Dendritic cell treated with granulocyte-macrophage colony-stimulating factor and Interleukin-4, amounts not matched to agents 40 ng/mL and 50 ng/mL, for 4 days (primary cell): ENCODE results near the gene SLC45A3.
"Not testable (repeated sequence)": the region's sequence is repeated elsewhere in the genome, so short reads cannot be mapped to it uniquely, and the experiment has no call there.

Experiments used
- H3K27ac Mint-ChIP-seq: one replicate; pipeline ENCODE4 v1.8.0; 2022; ENCODE audit warnings: mild to moderate bottlenecking, mixed read lengths
- H3K27me3 Mint-ChIP-seq: one replicate; pipeline ENCODE4 v1.8.0; 2022; ENCODE audit warnings: mild to moderate bottlenecking, mixed read lengths
- H3K36me3 Mint-ChIP-seq: one replicate; pipeline ENCODE4 v1.8.0; 2022; ENCODE audit warnings: low read depth, mixed read lengths
- H3K4me1 Mint-ChIP-seq: one replicate; pipeline ENCODE4 v1.8.0; 2022; ENCODE audit warnings: low read depth, mixed read lengths
- H3K4me3 Mint-ChIP-seq: one replicate; pipeline ENCODE4 v1.8.0; 2022; ENCODE audit warnings: mild to moderate bottlenecking, moderate library complexity, mixed read lengths
- H3K9me3 Mint-ChIP-seq: one replicate; pipeline ENCODE4 v1.8.0; 2022; ENCODE audit warnings: mixed read lengths
- intact Hi-C: fragments of 100-400 bp; cut with micrococcal nuclease; formaldehyde crosslinking; loops from one replicate; pipeline ENCODE4 v1.15.0; 2022

Gene SLC45A3

DNA sequence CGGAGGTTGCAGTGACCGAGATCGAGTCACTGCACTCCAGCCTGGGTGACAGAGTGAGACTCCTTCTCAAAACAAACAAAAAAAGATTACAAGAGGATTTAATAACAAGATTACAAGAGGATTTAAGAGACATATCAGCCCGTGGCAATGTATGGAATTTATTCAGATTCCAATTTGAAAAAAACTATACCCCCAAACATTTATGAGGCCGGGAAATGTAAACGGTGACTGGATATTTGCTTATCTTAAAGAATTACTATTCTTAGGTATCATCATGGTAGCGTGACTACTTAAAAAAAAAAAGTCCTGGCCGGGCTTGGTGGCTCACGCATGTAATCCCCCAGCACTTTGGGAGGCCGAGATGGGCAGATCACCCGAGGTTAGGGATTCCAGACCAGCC is 27.3 kb downstream of the SLC45A3 start:
- no peak overlapping the region for H3K4me3 Mint-ChIP-seq
- no peak overlapping the region for H3K27ac Mint-ChIP-seq
- intact Hi-C loops, result no loop called here
- no peaks in the 10 kb centered on the region for H3K4me1 Mint-ChIP-seq
- no peaks in the 10 kb centered on the region for H3K27me3 Mint-ChIP-seq
- no peaks in the 10 kb centered on the region for H3K9me3 Mint-ChIP-seq
- H3K36me3 Mint-ChIP-seq, result no peaks in the 10 kb centered on the region

DNA sequence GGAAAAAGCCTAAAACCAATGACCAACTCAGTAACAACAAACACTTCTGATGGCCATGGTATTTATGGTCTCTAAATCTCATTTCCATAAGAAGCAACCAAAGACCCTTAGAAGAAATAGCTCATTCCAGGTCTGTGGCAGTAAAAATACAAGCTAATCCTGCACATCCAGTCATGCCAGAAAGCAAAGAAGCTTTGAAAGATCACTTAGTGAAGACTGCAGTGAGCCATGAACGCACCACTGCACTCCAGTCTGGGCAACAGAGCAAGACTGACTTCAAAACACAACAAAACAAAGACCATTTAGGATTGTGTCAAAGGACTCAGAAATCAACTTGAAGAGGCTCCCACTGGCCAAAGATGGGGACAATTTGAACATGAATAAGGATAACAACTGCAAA is 30.1 kb downstream of the SLC45A3 start:
- intact Hi-C loops, result no loop called here
- no peak overlapping the region for H3K27ac Mint-ChIP-seq
- no peaks in the 10 kb centered on the region for H3K36me3 Mint-ChIP-seq
- H3K9me3 Mint-ChIP-seq, result no peaks in the 10 kb centered on the region
- no peaks in the 10 kb centered on the region for H3K4me1 Mint-ChIP-seq
- H3K4me3 Mint-ChIP-seq, result no peak overlapping the region
- no peaks in the 10 kb centered on the region for H3K27me3 Mint-ChIP-seq

GRCh38 chr1:205645519-205645918 is 34.8 kb downstream of the SLC45A3 start:
- Mint-ChIP-seq H3K36me3 (no peaks in the 10 kb centered on the region), H3K9me3 (no peaks in the 10 kb centered on the region), H3K4me1 (no peaks in the 10 kb centered on the region), H3K27me3 (no peaks in the 10 kb centered on the region), H3K27ac (no peak overlapping the region), H3K4me3 (no peak overlapping the region)
- intact Hi-C loops, result no loop called here

DNA sequence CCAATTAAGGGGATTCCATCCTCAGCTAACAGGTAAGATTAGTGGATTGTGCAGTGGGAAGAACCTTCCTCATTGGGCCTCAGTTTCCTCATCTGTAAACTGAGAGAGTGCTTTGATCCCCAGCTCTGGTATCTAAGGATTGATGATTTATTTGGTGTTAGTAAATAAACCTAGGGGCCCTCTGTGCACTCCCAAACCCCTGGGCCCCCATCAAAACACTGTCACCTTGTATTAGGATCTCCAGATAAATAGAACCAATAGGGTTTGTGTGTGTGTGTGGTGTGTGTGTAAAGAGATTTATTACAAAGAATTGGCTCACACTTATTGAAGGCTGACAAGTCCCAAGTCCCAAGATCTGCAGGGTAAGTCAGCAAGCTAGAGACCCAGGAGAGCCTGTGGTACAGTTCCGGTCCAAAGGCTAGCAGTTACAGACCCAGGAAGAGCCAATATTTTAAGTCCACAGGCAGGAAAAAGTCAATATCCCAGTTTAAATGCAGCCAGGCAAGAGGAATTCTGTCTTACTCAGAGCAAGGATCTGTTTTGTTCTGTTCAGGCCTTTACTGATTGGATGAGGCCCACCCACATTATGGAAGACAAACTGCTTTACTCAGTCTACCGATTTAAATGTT is 37.5 kb downstream of the SLC45A3 start:
- H3K4me3 Mint-ChIP-seq, result no peak overlapping the region
- no peaks in the 10 kb centered on the region for H3K9me3 Mint-ChIP-seq
- H3K36me3 Mint-ChIP-seq, result no peaks in the 10 kb centered on the region
- H3K27ac Mint-ChIP-seq, result no peak overlapping the region
- peaks cover 8% of the 10 kb centered on the region for H3K27me3 Mint-ChIP-seq
- no peaks in the 10 kb centered on the region for H3K4me1 Mint-ChIP-seq
- intact Hi-C loops, result no loop called here

DNA sequence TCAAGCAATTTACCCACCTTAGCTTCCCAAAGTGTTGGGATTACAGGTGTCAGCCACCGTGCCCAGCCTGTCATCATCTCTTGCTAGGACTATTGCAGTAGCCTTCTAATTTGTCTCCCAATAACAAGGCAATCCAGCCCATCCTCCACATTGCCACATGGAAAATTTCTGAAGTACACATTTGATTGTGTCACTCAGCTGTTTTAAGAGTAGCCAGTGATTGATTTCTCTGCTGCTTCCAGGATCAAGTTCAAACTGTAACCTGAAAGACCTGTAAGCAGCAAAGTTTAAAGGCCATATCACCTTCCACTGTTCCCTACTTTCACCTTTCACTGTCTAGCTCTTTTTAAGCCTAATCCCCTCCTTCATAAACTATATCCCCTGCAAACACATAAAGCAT is 40.7 kb downstream of the SLC45A3 start:
- Mint-ChIP-seq H3K36me3 (no peaks in the 10 kb centered on the region), H3K4me3 (no peak overlapping the region), H3K4me1 (peaks cover 5% of the 10 kb centered on the region), H3K27ac (no peak overlapping the region), H3K9me3 (no peaks in the 10 kb centered on the region), H3K27me3 (peaks cover 11% of the 10 kb centered on the region)
- intact Hi-C loops, result no loop called here

GRCh38 chr1:205637854-205638468 is 42.3 kb downstream of the SLC45A3 start:
- Mint-ChIP-seq H3K36me3 (no peaks in the 10 kb centered on the region), H3K9me3 (no peaks in the 10 kb centered on the region), H3K27ac (peak overlapping the region; percentile 11), H3K4me1 (peaks cover 5% of the 10 kb centered on the region), H3K27me3 (peaks cover 11% of the 10 kb centered on the region), H3K4me3 (no peak overlapping the region)
- intact Hi-C loops, result no loop called here

- intact Hi-C loops, result no loop called here
- Mint-ChIP-seq H3K27ac (no peak overlapping the region), H3K9me3 (no peaks in the 10 kb centered on the region), H3K36me3 (no peaks in the 10 kb centered on the region), H3K4me3 (no peak overlapping the region), H3K4me1 (peaks cover 5% of the 10 kb centered on the region), H3K27me3 (peaks cover 11% of the 10 kb centered on the region)
Observed at GRCh38 chr1:205636732-205637131, 43.6 kb downstream of the SLC45A3 start.

- peaks cover 11% of the 10 kb centered on the region for H3K27me3 Mint-ChIP-seq
- H3K27ac Mint-ChIP-seq, H3K9me3 Mint-ChIP-seq, H3K4me3 Mint-ChIP-seq, H3K36me3 Mint-ChIP-seq, H3K4me1 Mint-ChIP-seq, intact Hi-C loops: not testable (repeated sequence)
Observed at GRCh38 chr1:205636138-205636530, 44.2 kb downstream of the SLC45A3 start.

GRCh38 chr1:205633421-205633976 is 46.8 kb downstream of the SLC45A3 start:
- Mint-ChIP-seq H3K9me3 (no peaks in the 10 kb centered on the region), H3K27me3 (peaks cover 5% of the 10 kb centered on the region), H3K36me3 (peaks cover 6% of the 10 kb centered on the region), H3K27ac (no peak overlapping the region), H3K4me3 (no peak overlapping the region), H3K4me1 (peaks cover 13% of the 10 kb centered on the region)
- intact Hi-C loops, result loop anchor here (2.0 kb wide), 1 partner anchor 23 kb away; no protein-coding TSS in a partner anchor

DNA sequence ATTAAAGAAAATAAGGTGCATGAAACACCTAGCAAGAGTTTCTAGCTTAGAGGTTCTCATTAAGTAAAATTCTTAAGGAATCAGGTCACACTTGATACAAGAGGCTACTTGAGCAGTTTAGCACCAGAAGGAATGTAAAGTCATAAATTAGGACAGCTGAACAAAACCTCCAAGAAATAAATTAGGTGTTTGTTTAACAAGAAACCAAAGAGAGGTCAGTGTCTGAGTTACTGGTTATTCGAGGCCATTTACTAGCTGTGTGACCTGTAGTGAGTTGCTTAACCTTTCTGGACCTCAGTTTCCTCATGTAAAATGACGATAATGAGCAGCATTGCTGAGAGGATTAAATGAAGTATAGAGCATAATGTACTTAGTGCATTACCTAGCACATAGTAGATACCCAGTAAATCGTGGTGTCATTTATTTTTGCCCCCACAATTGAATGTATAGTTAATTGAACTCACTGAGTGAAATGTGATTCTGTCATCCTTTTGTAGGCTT is 47.6 kb downstream of the SLC45A3 start:
- Mint-ChIP-seq H3K27ac (peak overlapping the region; percentile 95), H3K4me3 (peak overlapping the region; percentile 75), H3K27me3 (peaks cover 3% of the 10 kb centered on the region), H3K36me3 (peaks cover 6% of the 10 kb centered on the region), H3K9me3 (no peaks in the 10 kb centered on the region), H3K4me1 (peaks cover 13% of the 10 kb centered on the region)
- intact Hi-C loops, result loop anchor here (1.0 to 2.0 kb wide), 3 partner anchors 24 to 103 kb away; no protein-coding TSS in a partner anchor

DNA sequence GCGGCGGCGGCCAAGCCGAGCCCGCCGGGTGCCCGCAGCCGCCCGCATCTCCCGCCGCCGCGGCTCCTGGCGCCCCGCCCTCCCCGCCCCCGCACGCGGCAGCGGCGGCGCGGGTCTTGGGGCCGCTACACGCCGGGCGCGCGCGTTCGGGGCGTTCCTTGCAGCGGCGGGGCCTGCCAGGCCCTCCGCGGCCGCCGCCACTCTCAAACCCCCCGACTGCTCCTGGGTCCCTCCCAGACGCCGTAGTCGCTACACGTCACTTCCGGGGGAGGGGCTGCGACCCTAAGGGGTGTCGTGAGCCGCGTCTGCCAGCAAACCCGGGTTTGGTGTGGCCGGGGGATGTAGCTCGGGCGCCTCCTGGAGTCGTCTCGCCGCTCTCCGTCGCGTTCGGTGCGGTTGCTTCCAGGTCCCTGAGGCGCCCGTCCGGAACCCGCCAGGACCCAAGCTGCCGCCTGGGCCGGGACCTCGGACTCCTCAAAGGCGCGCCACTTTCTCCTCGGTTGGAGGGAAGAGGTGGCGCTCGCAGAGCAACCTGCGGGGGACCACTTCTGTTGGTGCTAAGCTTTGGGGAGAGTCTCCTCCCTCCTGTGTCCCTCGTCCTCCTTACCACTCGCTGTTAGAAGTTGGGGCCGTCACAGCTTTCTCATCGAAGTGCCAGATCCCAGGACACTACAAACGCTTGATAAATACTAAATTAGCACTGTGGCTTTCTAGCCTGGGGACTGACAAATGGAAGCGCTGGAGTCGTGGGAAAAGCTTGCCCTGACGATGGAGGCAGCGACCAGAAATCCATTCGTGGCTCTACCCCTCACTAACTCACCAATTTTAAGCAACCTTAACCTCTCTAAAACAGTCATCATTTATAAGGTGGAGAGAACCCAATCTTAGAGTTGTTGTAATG is 48.3 kb downstream of the SLC45A3 start, which contains the start of gene ELK4:
Gene ELK4, minus strand, starts transcription at position 244 of the 901 bp plus-strand sequence. CDS start 8,129 bp downstream, outside the sequence.
- H3K4me3 Mint-ChIP-seq, result peak within 1 kb of the TSS; percentile 100
- peaks cover 8% of the 10 kb centered on the region for H3K36me3 Mint-ChIP-seq
- H3K27me3 Mint-ChIP-seq, result no peaks in the 10 kb centered on the region
- H3K4me1 Mint-ChIP-seq, result peaks cover 16% of the 10 kb centered on the region
- H3K9me3 Mint-ChIP-seq, result no peaks in the 10 kb centered on the region
- intact Hi-C loops, result loop anchor here (1.0 to 2.0 kb wide), 3 partner anchors 25 to 103 kb away; no protein-coding TSS in a partner anchor
- H3K27ac Mint-ChIP-seq, result peak within 1 kb of the TSS; percentile 95

GRCh38 chr1:205631010-205631767 is 49.1 kb downstream of the SLC45A3 start:
- H3K9me3 Mint-ChIP-seq, result no peaks in the 10 kb centered on the region
- peak overlapping the region; percentile 100 for H3K4me3 Mint-ChIP-seq
- H3K27me3 Mint-ChIP-seq, result no peaks in the 10 kb centered on the region
- intact Hi-C loops, result no loop called here
- peaks cover 19% of the 10 kb centered on the region for H3K4me1 Mint-ChIP-seq
- peak overlapping the region; percentile 95 for H3K27ac Mint-ChIP-seq
- H3K36me3 Mint-ChIP-seq, result peaks cover 12% of the 10 kb centered on the region

GRCh38 chr1:205630651-205631009 is 49.7 kb downstream of the SLC45A3 start:
- no peaks in the 10 kb centered on the region for H3K27me3 Mint-ChIP-seq
- H3K4me1 Mint-ChIP-seq, result peaks cover 24% of the 10 kb centered on the region
- intact Hi-C loops, result no loop called here
- H3K9me3 Mint-ChIP-seq, result no peaks in the 10 kb centered on the region
- peak overlapping the region; percentile 100 for H3K4me3 Mint-ChIP-seq
- H3K27ac Mint-ChIP-seq, result peak overlapping the region; percentile 95
- H3K36me3 Mint-ChIP-seq, result peaks cover 12% of the 10 kb centered on the region
